ENCODE measurements around the gene PABPC1L. TPM values are rescaled to one million over a fixed set of nuclear protein-coding genes. Genes with fewer than 3 reads are reported as not detected.

The PABPC1L gene
- total and polyA plus RNA-seq, 8 donors, result 18.7 to 156 (median 28.1) TPM

GRCh38 chr20:44983093-44983674 is 73.3 kb downstream of the PABPC1L start:
- TF ChIP-seq CTCF (IDR thresholded peaks at IDR 0.05), result no peak
- Histone ChIP-seq H3K9me3 (no peaks in the 10 kb centered on the region), H3K4me3 (no peak overlapping the region), H3K36me3 (no peaks in the 10 kb centered on the region), H3K4me1 (no peaks in the 10 kb centered on the region), H3K27me3 (no peaks in the 10 kb centered on the region), H3K27ac (no peak overlapping the region)
- DNase-seq, result no peak
- no peak for FAIRE-seq
- 98 to 100% methylated on average over 7 of the region's 7 CpGs for WGBS, 2 donors
- intact Hi-C loops (cut with DNase I), result no loop called here
- ATAC-seq, result no peak

DNA sequence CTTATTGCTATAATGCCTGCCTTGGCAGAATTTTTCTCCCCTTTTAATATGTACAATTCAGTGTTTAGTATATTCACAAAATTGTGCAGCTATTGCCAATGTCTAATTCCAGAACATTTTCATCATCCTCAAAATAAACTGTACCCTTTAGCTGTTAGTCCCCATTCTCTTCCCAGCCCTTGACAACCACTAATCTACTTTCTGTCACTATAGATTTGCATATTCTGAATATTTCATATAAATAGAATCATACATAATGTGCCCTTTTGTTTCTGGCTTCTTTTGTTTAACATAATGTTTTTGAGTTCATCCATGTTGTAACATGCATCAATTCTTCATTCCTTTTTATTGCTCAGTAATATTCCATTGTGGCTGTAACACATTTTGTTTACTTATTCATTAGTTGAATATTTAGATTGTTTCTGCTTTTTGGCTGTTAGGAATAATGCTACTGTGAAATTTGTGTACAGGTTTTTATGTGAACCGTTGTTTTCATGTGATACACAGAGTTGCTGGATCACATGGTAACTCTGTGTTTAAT is 78.8 kb downstream of the PABPC1L start:
- intact Hi-C loops (cut with DNase I), result no loop called here
- WGBS, 2 donors, result 94 to 97% methylated on average over 1 of the region's 1 CpG
- Histone ChIP-seq H3K36me3 (no peaks in the 10 kb centered on the region), H3K27ac (no peak overlapping the region), H3K9me3 (no peaks in the 10 kb centered on the region), H3K4me1 (peaks cover 0 to 7% (median 0%) of the 10 kb centered on the region in 3 donors), H3K27me3 (no peaks in the 10 kb centered on the region), H3K4me3 (no peak overlapping the region)
- no peak for ATAC-seq
- TF ChIP-seq CTCF (IDR thresholded peaks at IDR 0.05), result no peak
- no peak for DNase-seq
- no peak for FAIRE-seq

Other genes with a start within 250 kb of the PABPC1L start
- 1 to 10 TPM in 5 of 6 donors, under 1 TPM in 1; 0.14 to 3.3 (median 1.3) TPM for gene CCN5, start 194.7 kb upstream of the PABPC1L start, total RNA-seq
- gene CCN5, start 194.7 kb upstream of the PABPC1L start, polyA plus RNA-seq, result 1 to 10 TPM; 3.3 to 6.4 TPM
- gene KCNK15, start 164.2 kb upstream of the PABPC1L start, total RNA-seq, result 1 to 10 TPM in 3 of 6 donors, under 1 TPM in 3; 0.75 to 2.5 (median 1.4) TPM
- gene KCNK15, start 164.2 kb upstream of the PABPC1L start, polyA plus RNA-seq, result 1 to 10 TPM in 1 of 2 donors, under 1 TPM in 1; 0.42 to 1.1 TPM
- gene RIMS4, start 99.5 kb upstream of the PABPC1L start, total RNA-seq, result under 1 TPM in 5 of 6 donors, not detected in 1; 0.03 to 0.20 (median 0.09) TPM
- gene RIMS4, start 99.5 kb upstream of the PABPC1L start, polyA plus RNA-seq, result under 1 TPM; 0.07 to 0.08 TPM
- gene YWHAB, start 24.4 kb upstream of the PABPC1L start, total RNA-seq, result 10 to 100 TPM; 24.9 to 87.3 (median 47.0) TPM
- 10 to 100 TPM; 17.9 to 47.4 TPM for gene YWHAB, start 24.4 kb upstream of the PABPC1L start, polyA plus RNA-seq
- 10 to 100 TPM in 2 of 6 donors, 1 to 10 TPM in 4; 4.9 to 12.4 (median 7.4) TPM for gene TOMM34, start 50.3 kb downstream of the PABPC1L start, total RNA-seq
- gene TOMM34, start 50.3 kb downstream of the PABPC1L start, polyA plus RNA-seq, result 10 to 100 TPM in 1 of 2 donors, 1 to 10 TPM in 1; 7.4 to 18.6 TPM
- 10 to 100 TPM in 3 of 6 donors, 1 to 10 TPM in 3; 7.1 to 18.9 (median 10.4) TPM for gene STK4, start 56.5 kb downstream of the PABPC1L start, total RNA-seq
- gene STK4, start 56.5 kb downstream of the PABPC1L start, polyA plus RNA-seq, result 1 to 10 TPM; 3.7 to 5.0 TPM
- 1 to 10 TPM in 1 of 6 donors, under 1 TPM in 4, not detected in 1; 0.04 to 1.3 (median 0.16) TPM for gene KCNS1, start 191.1 kb downstream of the PABPC1L start, total RNA-seq
- under 1 TPM; 0.04 to 0.05 TPM for gene KCNS1, start 191.1 kb downstream of the PABPC1L start, polyA plus RNA-seq
- not detected for gene WFDC5, start 205.1 kb downstream of the PABPC1L start, total RNA-seq
- not detected for gene WFDC5, start 205.1 kb downstream of the PABPC1L start, polyA plus RNA-seq
- not detected for gene WFDC12, start 214.4 kb downstream of the PABPC1L start, total RNA-seq
- gene WFDC12, start 214.4 kb downstream of the PABPC1L start, polyA plus RNA-seq, result not detected

Data from pancreas (tissue), 10 donors.